Measurements from ENCODE around the gene FHOD1.

GRCh38 chr16:67207249-67208091, 39.8 kb downstream of the FHOD1 start:
- peak in 2 of 3 donors; percentile 24 to 62 for TF ChIP-seq POLR2AphosphoS5 (IDR thresholded peaks at IDR 0.05)
- no peak for TF ChIP-seq CTCF (IDR thresholded peaks at IDR 0.05 in 8 of 11, conservative IDR thresholded peaks at IDR 0.05 in 3 of 11)

Data from spleen (tissue), 7 donors.